SK-MEL-5 (cell line): ENCODE data around the gene SLC38A1. TPM values are rescaled to one million over a fixed set of nuclear protein-coding genes. Genes with fewer than 3 reads are reported as not detected.
"Not testable (repeated sequence)": the region's sequence is repeated elsewhere in the genome, so short reads cannot be mapped to it uniquely, and the experiment has no call there.

ENCODE experiments used
- DNase-seq: peaks from one replicate; pipeline ENCODE4 v3.0.0-alpha.2; 2016; ENCODE audit warnings: low read depth, low spot score
- in situ Hi-C: cut with HindIII; loops from 2 replicates; pipeline ENCODE4 v1.10.0; 2016; ENCODE audit warnings: low sequenced_read_pairs, high pct_unique_total_duplicates, low pct_unique_long_range_greater_than_20kb
- total RNA-seq: library from RNA; depleted of rRNA; stranded (reverse); fragments of >200 nt; shearing (Covaris generic); gene quantifications from 2 replicates; pipeline ENCODE4 v1.2.3, GENCODE V29; 2014

The SLC38A1 gene
- total RNA-seq, 1 experiment from 2014 or later: 3.5 TPM

DNA sequence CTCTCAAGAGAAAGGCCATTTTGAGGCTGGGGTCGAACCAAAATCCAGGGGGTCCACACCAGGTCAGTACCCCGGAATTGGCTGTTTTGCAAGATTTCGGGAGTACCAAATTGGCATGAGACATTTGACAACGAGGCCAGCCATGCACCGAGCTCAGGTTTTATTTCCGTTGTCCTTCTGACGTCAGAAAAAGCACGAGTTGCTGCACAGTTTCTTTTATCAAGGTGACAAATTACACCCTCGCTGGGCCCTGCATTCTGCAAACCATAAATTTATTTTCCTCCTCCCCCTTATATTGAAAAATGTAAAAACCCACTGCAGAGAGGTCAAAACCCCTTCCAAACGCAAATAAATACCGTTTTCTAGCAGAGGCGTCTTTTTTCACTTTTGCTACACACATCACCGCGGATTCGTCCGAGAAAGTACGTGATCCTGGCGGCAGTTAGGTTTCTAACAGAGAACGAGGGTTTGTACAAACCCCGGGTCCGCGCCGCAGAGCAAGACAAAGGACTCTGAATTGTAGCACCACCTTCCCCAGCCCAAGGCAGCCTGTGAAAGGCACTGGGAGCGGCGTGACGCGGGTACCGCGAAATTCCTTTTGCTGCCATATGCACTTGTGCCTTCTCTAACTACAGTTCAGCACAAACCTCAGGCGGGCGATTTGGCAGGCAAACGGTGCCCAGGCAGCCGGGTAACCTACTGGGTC lies 1.8 kb downstream of the SLC38A1 start:
- no peak for DNase-seq
- in situ Hi-C loops: no loop called here

DNA sequence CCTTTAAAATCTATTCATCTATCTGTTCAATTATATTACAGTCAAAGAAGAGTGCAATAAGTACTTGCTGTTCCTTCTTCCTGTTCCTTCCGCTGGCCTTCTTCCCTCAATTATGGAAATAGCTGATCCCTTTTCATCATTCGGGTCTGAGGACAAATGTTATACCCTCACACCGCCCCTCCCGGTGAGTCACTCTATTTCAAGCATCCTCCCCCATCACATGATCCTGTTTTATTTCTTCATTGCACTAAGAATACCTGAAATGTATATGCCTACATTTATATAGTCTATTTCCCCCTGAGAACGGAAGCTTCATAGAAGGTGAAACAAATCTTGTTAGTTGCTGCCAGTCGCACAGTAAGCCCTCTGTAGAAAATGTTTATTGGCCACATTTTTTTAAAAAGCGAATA lies 2.5 kb downstream of the SLC38A1 start:
- DNase-seq: no peak
- in situ Hi-C loops: no loop called here

DNA sequence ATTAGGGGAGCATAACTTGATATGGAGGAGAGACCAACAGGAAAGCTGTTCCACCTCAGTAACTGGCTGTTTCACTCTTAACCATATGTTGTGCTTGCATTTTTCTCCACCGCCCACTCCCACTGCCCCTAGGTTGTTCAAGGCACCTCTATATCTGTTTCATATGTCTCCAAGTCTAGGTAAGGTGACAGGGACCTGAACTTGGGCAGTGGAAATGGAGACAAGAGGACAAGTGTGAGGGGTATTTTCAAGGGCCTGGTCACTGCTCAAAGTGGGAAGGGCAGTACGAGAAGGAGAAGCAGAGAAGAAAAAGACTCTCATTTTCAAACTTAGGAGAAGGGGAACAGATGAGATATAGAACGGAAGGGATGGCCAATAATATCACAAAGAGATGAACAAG lies 3.1 kb downstream of the SLC38A1 start:
- in situ Hi-C loops: no loop called here
- no peak for DNase-seq

DNA sequence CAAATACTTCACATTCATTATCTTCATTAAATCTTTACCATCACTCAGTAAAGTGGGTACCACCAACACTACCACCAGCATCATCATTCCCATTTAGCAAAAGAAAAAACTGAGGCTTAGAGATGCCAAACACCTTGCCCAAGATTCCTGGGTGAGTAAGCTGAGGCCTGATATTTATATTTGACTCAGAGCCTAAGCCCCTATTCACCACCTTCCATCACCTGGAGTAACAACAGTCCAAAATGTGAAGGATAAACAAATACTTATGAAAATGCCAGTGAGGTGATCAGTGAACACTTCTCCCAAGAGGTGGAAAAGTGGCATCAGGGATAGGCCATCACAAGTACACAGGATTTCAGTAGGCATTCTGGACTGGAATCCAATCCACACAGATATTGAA lies 3.7 kb downstream of the SLC38A1 start:
- in situ Hi-C loops: no loop called here
- no peak for DNase-seq

DNA sequence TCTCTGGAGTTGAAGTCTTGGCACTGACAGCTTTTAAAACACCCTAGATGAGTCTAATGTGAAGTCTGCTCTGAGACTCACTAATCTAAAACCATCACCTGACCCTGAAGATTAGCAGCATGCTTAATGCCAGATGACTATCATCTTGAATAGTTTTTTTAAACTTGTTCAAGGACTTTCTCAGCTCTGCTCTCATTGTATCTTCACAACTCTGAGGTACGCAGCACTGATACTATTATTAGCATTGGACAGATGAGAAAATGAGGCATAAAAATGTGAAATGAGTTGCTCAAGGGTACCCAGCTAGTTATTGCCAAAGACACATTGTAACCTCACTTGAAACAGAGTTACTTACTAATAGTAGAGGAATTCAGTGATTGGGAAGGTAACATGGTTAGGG lies 4.8 kb downstream of the SLC38A1 start:
- no peak for DNase-seq
- in situ Hi-C loops: no loop called here

DNA sequence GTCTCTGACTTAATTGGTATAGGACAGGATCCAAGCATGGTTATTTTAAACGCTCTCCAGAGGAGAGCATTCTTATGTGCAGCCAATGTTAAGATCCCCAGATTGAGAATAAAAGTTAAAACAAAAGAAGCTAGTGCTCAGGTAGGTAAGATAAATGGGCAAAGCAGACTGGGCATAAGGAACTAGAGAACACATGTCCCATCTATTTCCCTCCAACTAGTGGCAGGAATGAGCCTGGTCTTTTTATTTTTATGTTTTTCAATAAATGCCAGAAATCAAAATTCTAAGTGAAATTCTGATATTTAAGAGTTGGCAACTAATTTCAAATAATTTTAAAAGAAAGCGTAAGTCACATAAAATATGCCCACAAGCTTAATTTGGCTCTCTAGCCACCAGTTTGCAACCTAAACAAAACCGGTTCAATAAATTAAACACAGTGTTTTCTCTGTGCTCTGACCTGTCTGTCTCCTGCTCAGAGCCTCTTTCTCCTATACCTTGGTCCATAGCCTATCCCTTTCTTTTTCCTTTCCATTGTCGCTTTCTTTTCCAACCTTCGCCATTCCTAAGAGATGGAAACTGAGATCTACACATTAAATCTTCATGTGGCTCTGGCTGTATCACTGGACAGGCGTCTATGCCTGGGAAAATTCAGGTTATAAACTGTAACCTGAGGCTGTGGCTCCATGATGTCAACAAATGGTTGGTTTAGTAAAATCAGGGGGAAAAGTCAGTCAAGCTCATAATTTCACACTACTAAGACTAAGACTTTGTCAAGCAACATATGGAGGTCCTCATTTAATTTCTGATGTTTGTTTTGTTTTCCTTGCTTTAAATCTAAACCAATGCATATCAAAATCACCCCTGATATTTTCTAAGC lies 5.5 kb downstream of the SLC38A1 start:
- no peak for DNase-seq
- in situ Hi-C loops: no loop called here

DNA sequence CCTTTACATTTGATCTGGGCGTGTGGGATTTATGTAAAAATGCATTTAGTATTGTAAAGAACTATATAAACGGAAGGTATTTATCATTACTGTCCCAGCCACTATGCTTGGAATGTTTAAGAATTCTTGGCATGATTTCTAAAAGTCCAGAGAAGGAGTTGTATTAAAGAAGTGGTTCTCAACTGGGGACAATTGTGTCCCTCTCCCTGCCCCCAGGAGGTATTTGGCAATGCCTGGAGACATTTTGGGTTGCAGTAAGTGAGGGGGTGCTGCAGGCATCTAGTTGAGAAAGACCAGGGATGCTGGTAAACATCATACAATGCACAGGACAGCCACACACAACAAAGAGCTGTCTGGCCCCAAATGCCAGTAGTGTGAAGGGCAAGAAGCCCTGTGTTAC lies 7.2 kb downstream of the SLC38A1 start:
- DNase-seq: no peak
- in situ Hi-C loops: no loop called here

DNA sequence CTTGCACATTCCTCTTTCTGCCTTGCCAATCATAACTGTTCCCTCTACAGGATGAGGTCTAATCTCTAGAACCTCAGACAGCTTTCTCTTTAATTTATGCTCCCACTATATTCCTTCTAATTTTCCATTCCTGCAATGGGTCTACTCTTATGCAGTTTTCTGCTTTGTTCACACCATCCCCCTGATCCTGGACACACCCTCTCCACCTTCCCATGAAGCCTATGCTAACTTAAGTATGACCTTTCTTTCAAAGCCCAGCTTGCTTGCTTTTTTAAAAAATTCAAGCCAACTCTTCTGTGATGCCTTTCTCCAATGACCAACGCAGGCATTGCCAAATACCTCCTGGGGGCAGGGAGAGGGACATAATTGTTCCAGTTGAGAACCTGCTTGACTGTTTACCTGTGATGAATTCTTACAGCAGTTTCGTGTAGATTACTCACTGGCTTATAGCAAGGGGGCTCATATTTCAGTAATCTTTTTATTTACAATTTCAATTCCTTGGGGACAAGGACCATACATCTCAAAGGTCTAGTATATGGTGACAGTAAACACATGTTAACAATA lies 7.8 kb downstream of the SLC38A1 start:
- no peak for DNase-seq
- in situ Hi-C loops: no loop called here

DNA sequence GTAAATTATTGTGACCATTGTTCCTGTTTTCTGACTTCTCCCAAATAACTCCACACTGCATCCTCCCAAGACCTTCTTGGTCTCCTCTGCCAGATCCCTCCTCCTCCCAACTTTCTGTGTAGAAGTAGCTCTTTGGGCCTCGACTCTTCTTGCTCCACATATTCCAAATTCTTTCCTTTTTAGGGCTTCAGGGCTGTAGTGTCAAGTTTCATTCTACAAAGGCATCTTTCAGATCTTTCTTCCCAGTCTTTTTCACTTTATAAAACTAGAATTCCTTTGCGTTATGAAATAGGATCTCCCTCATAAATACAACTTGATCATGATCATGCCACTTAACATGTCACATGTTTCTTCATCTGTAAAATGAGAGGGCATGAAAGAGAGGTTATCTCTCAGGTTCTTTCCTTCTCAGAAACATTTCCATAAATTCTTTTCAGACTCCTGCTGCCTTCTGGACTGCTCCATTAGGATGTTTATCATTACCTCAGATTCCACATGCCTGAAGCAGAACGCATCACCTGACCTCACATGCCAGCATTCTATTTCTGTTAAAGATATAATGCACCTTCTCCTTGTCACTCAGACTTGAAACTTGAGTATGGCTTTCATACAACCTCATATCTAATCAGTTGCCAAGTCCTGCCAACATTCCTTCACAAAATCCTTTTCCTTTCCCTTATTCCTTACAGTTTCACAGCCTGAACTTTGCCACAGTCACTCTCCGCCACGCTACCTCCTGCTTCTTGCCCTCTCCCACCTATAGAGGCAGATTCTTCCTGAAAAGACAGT lies 8.5 kb downstream of the SLC38A1 start:
- peak; percentile 7 for DNase-seq
- in situ Hi-C loops: no loop called here

DNA sequence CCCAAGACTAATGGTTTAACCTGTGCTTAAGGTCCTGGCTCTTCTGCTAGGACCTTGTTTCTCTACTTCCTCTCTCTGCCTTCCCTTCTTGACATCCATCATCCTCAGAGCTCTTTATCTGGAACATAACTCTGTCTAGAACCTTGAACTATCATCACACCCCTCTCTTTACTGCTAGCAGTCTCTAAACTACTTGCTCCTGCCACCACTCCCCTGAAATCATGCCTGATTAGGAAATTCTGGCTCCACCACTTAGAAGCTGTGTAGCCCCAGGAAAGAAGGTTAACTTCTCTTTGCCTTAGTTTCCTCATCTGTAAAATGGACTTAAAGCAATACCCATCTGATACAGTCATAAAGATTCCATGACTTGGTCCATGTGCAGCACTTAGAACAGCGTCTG lies 9.1 kb downstream of the SLC38A1 start:
- DNase-seq: no peak
- in situ Hi-C loops: no loop called here

DNA sequence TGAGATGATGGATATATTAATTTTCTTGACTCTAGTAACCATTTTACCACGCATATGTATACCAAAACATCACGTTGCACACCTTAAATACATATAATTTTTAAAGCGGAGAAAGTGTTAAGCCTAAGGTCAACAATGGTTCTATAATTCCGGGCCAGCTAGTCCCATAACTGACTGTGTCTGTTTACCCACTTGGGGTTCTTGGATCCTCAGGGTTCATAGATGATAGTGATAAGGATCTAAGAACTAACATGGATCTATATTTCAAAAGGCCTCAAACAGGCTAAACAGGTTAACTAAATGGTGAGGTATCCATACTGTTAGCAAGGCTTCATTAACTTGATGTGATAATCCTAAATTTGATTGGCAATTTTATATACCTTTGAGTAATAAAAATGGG lies 9.8 kb downstream of the SLC38A1 start:
- in situ Hi-C loops: no loop called here
- DNase-seq: no peak

DNA sequence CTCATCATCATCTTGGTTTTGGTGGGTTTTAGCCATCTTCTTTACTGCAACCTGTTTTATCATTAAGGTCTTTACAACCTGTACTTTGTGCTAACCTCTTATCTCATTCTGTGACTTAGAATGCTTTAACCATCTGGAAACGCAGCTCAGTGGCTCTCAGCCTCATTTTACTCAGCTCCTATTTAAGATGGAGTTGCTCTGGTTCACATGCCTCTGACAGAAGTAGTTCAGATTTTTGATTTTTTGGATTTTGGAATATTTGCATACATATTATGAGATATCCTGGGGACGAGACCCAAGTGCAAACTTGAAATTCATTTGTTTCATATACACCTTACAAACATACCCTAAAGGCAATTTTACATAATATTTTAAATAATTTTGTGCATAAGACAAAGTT lies 10.7 kb downstream of the SLC38A1 start:
- in situ Hi-C loops: no loop called here
- no peak for DNase-seq

DNA sequence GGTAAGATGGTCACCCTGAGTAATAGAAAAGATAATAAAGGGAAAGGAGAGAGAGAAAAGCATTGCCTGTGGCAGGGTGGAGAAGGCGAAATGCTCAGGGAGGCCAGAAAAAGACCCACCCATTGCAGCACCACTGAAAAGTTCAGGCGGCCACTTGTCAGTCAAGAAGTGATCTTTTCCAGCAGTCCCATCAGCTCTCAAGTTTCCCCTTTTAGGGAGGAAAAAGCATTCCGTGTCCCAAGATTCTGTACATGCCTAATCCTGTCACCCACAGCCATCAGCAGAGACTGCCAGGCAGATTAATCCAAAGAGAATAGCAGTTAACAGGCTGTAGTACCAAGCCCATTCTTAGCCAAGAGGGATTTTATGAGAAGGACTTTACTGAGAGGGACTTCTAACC lies 11.9 kb downstream of the SLC38A1 start:
- in situ Hi-C loops: no loop called here
- DNase-seq: no peak

DNA sequence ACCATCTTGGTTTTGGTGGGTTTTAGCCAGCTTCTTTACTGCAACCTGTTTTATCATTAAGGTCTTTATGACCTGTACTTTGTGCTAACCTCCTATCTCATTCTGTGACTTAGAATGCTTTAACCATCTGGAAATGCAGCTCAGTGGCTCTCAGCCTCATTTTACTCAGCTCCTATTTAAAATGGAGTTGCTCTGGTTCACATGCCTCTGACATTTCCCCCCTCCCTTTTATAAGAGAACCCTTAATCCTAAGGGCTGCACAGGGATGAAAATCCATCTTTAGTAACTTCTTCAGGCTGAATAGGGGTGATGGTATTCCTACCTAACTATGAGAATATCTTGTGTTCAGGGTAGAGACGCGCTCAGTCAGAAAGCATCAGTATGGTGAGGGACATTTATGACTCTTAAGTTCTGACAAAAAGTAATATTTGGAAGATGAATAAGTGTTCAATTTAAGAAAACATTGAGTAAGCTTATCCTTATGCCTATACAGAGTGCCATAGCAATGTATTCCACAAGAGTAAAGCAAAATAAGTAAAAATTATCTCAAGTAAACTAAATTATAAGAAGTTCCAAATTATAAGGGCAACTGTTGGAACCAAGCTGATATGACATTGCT lies 15.2 kb downstream of the SLC38A1 start:
- no peak for DNase-seq
- in situ Hi-C loops: no loop called here

DNA sequence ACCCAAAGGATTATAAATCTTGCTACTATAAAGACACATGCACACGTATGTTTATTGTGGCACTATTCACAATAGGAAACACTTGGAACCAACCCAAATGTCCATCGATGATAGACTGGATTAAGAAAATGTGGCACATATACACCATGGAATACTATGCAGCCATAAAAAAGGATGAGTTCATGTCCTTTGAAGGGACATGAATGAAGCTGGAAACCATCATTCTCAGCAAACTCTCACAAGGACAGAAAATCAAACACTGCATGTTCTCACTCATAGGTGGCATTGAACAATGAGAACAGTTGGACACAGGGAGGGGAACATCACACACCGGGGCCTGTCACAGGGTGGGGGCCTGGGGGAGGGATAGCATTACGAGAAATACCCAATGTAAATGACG lies 16.8 kb downstream of the SLC38A1 start:
- DNase-seq, in situ Hi-C loops: not testable (repeated sequence)

DNA sequence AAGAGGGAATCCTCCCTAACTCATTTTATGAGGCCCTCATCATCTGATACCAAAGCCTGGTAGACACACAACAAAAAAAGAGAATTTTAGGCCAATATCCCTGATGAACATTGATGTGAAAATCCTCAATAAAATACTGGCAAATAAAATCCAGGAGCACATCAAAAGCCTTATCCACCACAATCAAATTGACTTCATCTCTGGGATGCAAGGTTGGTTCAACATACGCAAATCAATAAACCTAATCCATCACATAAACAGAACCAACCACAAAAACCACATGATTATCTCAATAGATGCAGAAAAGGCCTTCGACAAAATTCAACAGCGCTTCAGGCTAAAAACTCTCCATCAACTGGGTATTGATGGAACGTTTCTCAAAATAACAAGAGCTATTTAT lies 18.9 kb downstream of the SLC38A1 start:
- DNase-seq, in situ Hi-C loops: not testable (repeated sequence)

DNA sequence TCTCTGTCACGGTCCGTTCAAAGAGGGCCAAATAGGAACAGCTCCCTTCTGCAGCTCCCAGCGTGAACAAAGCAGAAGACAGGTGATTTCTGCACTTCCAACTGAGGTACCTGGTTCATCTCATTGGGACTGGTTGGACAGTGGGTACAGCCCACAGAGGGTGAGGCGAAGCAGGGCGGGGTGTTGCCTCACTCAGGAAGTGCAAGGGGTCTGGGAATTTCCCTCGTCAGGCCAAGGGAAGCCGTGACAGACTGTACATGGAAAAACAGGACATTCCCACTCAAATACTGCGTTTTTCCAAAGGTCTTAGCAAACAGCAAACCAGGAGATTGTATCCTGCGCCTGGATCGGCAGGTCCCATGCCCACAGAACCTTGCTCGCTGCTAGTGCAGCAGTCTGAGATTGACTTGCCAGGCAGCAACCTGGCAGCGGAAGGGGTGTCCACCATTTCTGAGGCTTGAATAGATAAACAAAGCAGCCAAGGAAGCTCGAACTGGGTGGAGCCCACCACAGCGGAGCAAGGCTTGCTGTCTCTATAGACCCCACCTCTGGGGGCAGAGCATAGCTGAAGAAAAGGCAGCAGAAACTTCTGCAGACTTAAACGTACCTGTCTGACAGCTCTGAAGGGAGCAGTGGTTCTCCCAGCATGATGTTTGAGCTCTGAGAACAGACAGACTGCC lies 22.7 kb downstream of the SLC38A1 start:
- in situ Hi-C loops: no loop called here
- DNase-seq: no peak
